Measurements from ENCODE around the gene UBALD1.
"Not testable (repeated sequence)": the region's sequence is repeated elsewhere in the genome, so short reads cannot be mapped to it uniquely, and the experiment has no call there.

UBALD1 gene

GRCh38 chr16:4597174-4597573, 17.5 kb downstream of the UBALD1 start:
- DNase-seq (ENCODE audit: low spot score): no peak

DNA sequence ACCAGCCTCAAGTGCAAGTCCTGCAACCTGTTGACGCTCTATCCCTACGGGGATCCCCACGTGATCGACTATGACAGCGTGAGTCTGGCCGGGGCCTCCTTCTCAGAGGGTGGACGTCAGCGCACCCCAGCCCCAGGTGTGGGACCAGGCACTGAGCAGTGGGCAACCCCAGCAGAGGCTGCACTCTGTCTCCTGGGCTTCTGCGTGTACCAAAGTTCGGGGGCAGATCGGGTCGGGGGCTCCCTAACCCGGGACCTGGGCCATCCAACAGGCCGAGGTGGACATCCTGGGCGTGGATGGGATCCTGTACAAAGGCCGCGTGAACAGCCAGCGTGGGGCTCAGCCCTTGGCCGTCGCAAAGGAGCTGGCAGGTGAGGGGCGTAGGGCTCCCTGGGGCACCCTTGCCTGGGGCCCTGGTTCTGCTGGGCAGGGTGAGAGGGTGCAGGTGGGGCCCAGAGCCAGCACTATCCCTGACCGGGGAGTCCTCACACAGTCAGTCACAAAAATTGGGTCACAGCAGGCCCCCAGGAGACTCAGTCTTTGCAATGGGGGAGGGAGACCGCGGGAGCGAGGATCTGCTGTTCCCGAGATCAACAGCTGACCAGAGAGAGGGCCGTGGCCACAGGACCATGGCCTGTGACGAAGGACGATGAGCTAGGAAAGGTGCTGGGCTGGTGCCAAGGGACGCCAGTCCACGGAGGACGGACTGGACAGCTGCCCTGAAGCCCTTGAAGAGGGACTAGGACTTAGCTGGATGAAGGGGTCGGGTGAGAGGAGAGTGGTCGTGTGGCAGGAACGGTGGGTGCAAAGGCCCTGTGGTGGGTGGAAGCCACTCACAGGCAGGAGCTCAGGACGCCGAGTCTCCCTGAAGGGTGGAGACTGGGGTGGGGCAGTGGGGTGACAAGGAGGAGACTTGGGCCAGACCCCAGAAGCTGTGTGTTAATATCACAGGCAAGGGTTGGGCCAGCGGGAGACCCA, 20.0 kb downstream of the UBALD1 start:
- no peak for DNase-seq (ENCODE audit: low spot score)

DNA sequence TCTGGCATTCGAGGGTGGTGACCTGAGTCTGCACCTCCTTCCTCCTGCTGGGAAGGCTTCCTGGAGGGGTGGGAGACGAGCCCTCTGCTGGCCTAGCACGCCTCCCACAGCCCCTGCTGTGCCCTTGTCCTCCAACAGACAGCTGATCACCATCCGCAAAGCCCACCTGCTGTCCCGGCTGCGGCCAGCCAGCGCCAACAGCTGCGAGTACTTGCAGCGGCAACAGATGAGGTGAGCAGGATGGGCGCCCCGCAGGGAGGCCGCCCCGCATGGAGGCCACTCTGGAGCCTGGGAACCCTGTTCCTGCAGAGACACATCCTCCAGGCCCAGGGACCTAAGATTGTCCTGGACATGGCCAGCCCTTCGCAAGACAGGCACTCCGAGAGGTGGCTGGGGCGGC, 21.6 kb downstream of the UBALD1 start:
- no peak for DNase-seq (ENCODE audit: low spot score)

- no peak for DNase-seq (ENCODE audit: low spot score)
Observed at GRCh38 chr16:4591706-4592470, 22.8 kb downstream of the UBALD1 start.

DNA sequence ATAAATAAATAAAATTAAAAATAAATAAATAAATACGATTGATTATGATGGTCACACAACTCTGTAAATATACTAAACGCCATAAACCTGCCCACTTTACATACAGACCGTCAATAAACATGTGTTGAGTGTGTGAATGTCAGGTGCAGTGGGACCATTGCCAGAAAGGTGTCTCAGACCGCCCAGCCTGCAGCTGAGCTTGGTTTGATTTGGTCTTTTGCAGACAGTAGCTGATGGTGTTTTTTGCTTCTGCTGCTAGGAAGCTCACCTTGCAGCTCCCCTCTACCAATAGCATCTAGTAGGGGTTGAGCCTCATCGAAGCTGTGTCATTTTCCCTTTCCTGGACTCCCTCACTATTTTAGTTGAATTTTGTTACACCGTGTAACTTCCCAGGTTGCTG, 23.5 kb downstream of the UBALD1 start:
- no peak for DNase-seq (ENCODE audit: low spot score)

- no peak for DNase-seq (ENCODE audit: low spot score)
Observed at GRCh38 chr16:4588961-4589360, 25.7 kb downstream of the UBALD1 start.

DNA sequence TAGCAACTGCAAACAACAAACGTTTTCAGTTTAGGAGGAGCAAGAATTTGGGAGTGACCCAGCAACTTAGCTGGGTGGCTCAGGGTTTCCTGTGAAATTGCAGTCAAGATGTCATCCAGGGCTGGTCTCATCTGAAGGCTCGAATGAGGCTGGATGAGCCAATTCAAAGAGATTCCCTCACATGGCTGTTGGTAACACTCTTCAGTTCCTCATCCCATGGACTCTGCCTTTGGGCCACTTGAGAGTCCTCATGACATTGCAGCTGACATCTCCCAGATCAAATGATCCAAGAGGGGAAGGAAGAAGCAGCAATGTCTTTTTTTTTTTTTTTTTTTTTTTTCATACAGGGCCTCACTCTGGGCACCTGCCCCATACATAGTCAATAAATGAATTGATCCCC, 26.3 kb downstream of the UBALD1 start:
- DNase-seq (ENCODE audit: low spot score): no peak

GRCh38 chr16:4586291-4586690, 28.4 kb downstream of the UBALD1 start:
- no peak for DNase-seq (ENCODE audit: low spot score)

DNA sequence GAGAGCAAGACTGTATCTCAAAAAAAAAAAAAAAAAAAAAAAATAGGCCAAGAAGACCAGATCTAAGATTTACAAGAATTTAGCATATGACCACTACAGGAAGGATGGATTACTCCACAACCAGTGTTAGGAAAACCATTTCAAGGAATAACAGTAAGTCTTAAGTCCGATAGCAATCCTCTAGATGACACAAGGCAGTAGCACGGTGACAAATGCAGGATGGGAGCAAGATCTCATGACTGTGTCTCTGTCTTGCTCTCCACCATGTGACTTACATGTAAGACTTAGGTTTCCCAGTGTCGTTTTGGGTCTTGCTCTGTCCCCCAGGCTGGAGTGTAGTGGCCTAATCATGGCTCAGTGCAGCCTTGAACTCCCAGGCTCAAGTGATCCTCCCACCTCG, 30.8 kb downstream of the UBALD1 start:
- no peak for DNase-seq (ENCODE audit: low spot score)

DNA sequence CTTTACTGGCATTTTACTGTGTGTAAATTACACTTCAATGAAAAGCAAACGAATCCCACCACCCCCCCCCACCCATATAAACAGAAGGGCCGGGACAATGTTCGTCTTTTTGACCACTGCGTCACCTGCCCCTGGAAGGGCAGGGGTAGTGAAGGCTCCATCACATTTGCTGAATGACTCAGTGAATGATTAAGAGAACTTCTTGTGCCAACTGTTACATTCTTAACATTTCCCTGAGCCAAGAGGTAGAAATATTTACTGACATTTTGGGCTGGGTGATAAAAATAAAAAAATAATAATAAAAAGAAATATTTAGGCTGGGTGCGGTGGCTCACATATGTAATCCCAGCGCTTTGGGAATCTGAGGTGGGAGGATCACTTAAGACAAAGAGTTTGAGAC, 34.4 kb downstream of the UBALD1 start:
- DNase-seq (ENCODE audit: low spot score): peak; percentile 33

DNA sequence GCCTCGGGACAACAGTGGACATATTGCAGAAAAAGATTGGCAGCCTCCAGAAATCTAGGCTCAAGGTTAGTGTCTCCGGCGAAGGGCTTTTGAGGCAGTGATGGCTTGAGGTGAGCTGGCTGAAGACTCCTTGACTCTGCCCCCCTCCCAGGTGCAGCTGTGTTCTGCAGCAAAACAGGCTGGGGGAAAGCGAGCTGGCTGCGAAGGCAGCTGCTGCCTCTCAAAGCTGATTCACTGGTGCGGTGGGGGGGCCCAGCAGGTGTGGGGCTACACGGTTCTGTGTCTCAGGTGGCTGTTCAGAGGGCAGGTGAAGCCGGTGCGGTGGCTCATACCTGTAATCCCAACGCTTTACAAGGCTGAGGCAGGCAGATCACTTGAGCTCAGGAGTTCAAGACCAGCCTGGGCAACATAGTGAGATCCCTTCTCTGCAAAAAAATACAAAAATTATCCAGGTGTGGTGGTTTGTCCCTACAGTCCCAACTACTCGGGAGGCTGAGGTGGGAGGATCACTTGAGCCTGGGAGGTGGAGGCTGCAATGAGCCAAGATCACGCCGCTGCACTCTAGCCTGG, 35.6 kb downstream of the UBALD1 start:
- no peak for DNase-seq (ENCODE audit: low spot score)

DNA sequence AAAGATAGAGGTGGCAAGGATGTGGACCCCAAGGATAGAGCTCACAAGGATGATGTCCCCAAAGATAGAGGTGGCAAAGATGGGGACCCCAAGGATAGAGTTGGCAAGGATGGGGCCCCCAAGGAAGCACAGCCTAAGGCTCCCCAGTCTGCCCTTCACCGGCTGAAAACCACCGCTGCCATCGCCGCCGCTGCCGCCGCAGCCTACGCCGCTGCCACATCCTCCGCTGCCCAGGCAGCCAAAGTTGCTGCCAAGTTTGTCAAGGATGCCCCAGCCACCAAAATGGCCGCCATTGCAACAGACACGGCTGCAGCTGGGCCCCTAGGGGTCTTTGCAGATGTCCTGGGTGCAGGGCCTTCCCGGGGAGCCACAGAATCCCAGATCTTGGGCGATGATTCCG, 38.7 kb downstream of the UBALD1 start:
- no peak for DNase-seq (ENCODE audit: low spot score)

- peak; percentile 5 for DNase-seq (ENCODE audit: low spot score)
Observed at GRCh38 chr16:4574919-4575705, 39.6 kb downstream of the UBALD1 start.

DNA sequence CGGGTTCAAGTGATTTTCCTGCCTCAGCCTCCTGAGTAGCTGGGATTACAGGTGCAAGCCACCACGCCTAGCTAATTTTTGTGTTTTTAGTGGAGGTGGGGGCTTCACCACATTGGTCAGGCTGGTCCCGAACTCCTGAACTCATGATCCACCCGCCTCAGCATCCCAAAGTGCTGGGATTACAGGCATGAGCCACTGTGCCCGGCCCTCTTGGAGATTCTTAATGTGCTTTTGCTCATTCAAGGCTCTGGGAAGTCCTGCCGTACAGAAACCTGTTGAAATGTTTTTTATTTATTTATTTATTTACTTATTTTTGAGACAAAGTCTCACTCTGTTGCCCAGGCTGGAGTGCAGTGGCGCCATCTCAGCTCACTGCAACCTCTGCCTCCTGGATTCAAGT, 40.8 kb downstream of the UBALD1 start:
- not testable (repeated sequence) for DNase-seq (ENCODE audit: low spot score)

DNA sequence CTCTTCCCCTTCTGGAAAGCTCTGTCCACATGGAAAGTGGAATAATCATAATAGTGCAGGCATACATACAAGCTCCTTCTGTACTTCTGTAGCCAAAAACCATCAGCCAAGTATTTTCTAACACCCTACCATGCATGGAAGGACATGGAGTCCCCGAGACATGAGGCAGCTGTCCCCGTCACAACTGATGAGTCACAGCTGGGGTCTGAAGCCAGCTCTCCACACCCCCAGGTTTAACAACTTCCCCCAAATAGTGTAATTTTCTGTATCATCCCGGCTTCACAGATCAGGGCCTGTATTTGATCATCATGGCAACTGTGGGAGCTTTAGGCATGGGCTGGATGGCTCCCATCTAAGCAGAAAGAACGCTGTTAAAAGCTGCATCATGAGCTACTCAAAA, 42.0 kb downstream of the UBALD1 start:
- peak; percentile 9 for DNase-seq (ENCODE audit: low spot score)

DNA sequence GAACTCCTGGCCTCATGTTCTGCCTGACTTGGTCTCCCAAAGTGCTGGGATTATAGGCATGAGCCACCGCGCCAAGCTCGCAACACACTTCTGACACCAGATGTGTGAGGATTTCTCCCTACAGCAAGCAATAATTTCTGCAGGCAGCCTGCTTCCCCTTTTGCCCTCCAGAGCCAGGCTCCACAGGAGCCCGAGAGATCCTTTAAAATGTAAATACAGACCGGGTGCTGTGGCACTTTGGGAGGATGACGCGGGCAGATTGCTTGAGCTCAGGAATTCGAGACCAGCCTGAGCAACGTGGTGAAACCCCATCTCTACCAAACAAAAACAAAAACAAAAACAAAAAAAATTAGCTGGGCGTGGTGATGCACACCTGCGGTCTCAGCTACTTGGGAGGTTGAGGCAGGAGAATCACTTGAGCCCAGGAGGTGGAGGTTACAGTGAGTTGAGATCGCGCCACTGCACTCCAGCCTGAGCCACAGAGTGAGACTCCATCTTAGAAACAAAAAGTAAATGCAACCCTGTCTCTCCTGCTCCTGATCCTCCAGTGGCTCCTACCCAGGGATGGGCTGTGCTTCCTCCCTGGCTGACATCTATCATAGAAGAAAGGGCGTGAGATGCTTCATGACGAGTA, 43.9 kb downstream of the UBALD1 start:
- DNase-seq (ENCODE audit: low spot score): no peak

DNA sequence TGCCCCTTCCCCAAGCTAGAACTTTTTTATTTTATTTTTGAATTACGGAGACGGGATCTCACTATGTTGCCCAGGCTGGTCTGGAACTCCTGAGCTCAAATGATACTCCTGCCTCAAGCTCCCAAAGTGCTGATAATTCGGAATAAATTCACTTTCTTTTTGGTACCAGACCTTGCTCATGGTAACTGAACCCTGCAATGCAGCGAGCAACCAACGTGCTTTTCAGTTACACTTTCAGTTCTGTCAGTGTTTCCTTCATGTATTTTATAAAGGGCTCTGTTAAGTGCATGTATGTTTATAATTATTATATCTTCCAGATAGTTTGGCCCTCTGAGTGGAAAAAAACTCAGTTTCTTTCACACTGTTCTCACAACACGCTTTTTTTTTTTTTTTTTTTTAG, 44.6 kb downstream of the UBALD1 start:
- no peak for DNase-seq (ENCODE audit: low spot score)

GRCh38 chr16:4566144-4566543, 48.5 kb downstream of the UBALD1 start:
- no peak for DNase-seq (ENCODE audit: low spot score)

DNA sequence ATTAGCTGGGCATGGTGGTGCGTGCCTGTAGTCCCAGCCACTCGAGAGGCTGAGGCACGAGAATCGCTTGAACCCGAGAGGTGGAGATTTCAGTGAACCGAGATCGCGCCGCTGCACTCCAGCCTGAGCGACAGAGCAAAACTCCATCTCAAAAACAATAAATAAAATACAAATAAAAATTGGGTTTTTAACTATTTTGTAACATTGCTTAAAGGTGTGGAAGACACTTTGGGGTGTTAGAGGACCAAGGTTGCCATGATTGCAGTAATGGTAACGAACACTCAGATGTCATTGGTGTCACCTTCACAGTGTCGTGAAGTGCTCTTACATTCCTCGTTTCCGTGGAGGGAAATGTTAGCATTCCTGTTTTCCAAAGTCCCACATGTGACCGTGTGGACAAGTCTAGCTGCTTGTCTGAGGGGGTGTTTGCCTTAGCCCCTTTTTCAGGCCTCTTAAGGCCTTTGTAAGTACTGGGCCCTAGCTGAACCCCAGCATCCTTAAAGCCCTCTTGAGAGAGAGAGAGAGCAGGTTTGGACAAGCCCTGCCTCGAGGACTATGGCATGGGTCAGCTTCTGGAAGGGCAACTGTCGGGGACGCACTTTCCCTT, 49.9 kb downstream of the UBALD1 start:
- DNase-seq (ENCODE audit: low spot score): no peak

- no peak for DNase-seq (ENCODE audit: low spot score)
Observed at GRCh38 chr16:4561596-4561995, 53.1 kb downstream of the UBALD1 start.
